ENCODE data around the gene SPTBN1.

DNA sequence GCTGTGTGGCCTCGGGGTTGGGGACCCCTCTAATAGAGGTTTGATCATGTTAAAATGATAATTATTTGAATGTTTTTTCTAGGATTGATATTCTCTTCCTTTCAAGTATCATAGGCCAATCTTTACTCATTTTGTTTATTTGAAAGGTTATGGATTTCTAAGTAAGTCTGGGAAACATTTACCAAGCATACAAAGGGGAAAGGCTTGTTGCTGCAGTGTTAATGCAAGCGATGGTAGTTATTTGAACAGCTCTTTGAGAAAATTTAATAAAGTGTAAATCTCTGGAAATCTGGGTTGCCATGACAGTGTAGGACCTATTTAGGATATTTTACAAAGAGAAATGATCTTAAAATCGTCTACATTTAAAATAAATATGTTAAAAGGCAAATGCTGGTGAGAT, 56.1 kb downstream of the SPTBN1 start:
- TF ChIP-seq GATA2 (IDR thresholded peaks at IDR 0.05; ENCODE audit: low read depth, low read length), result no peak
- TF ChIP-seq GATA3 (IDR thresholded peaks at IDR 0.05; ENCODE audit: low read depth, low read length), result no peak

Measured in SH-SY5Y (cell line).